HG02973 (cell line): ENCODE measurements around the gene KIF13A.
A peak's percentile ranks its signal among the peaks of the same experiment; 100 is the strongest.
"Not testable (repeated sequence)": the region's sequence is repeated elsewhere in the genome, so short reads cannot be mapped to it uniquely, and the experiment has no call there.

Experiments
- ATAC-seq: cut with Tn5 transposase; IDR thresholded peaks from one replicate; pipeline ENCODE4 v1.9.1; 2021; ENCODE audit warnings: moderate library complexity; ENCODE audit not compliant: unreplicated experiment

The KIF13A gene

DNA sequence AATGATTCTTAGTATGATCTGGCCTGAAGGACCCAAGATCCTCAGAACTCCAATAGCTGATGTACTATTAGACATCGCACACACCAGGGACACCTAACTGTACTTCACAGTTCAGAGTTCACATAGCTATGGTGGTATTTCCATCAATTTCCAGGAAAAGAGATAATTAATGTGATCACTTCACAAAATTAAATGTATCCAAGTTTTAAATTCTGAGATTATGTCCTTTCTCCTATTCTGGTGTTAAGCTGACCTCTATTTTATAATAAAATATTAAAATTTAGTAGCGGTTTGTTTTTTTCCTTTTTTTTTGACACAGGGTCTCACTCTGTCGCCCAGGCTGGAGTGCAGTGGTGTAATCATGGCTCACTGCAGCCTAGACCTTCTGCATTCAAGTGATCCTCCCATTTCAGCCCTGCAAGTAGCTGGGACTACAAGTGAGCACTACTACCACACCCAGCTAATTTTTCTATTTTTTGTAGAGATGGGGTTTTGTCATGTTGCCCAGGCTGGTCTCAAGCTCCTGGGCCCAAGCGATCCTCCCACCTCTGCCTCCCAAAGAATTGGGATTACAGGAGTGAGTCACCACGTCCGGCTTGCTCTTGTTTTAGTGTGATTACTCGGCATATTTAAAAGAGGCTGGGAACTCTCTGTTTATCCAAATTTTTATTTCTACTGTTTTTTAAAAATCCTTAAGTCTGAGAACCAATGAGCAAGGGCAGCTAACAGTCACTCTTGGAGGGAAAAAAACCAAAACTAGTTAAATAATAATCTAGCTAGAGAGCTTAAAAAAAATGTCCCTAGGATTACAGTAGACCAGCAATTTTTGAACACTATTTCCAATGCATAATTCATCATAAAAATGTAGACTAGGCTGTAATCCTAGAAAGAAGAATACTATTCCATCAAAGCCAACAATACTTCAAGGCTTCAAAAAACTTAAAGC lies 16.0 kb downstream of the KIF13A start:
- ATAC-seq = no peak

DNA sequence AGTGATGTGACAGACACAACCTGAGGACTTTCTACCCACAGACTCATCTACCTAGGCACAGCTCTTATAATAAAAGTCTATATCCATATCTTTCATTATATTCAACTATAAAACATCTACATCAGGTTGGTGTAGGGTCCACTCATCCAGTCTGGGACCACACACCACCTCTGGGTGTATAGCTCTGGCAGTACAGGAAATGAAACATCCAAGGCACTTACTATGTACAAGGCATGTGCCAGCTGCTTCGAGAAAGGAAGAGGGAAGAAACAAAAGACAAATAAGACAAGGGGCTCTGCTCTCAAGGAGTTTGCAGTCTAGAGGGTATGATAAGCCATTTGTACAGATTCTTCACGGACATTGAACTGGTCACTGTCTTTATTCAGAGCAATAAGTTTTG lies 18.6 kb downstream of the KIF13A start:
- ATAC-seq = no peak

DNA sequence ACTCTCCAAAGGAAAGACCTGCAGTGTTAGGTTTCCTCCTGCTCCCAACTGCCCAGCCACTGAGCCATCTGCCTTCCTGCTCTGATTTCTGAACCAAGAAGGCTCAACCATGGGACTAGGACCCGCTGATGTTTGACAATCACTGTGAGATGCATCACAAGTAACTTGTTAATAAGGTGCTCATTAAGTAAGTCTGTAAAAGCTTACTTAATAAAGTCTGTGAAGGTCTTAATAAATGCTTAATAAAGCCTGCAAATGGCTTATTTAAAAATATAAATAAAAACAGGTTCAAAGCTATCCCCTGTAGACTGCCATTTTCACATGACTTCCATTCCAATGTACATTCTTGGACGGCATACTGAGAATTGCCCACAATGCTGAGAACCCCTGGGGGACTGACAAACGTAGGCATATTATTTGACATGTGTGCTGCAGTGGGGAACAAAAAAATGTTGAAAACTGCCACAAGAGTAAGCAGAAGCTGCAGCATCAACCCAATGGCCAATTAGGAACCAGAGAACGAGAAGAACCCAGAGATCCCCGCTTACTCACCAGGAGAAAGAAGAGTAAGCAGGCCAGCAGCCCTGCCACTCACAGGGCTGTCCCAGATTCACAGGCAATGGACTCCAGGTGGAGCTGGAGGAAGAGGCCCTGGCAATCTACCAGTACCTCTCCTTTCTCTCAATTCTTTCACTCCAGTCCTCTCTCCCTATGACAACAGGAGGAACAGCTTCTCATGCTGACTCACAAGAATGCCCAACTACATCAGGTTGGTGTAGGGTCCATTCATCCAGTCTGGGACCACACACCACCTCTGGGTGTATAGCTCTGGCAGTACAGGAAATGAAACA lies 19.5 kb downstream of the KIF13A start:
- ATAC-seq = no peak

DNA sequence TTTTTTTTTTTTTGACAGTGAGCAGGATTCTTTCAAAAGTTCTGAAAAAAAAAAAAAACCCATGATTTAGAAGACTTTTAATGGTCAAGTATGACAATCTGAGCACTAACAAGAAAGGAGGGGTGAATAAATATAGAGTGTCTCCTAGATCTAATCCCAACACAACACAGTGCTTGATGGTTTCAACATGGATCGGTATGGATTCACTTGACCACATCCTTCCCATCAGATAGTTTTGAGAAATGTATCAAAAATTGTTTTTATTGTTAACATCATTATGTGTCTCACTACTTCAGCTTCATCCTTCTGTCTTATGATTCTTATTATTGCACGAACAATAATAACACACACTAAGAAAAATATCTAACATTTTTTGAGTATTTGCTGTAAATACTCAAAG lies 21.0 kb downstream of the KIF13A start:
- no peak for ATAC-seq

DNA sequence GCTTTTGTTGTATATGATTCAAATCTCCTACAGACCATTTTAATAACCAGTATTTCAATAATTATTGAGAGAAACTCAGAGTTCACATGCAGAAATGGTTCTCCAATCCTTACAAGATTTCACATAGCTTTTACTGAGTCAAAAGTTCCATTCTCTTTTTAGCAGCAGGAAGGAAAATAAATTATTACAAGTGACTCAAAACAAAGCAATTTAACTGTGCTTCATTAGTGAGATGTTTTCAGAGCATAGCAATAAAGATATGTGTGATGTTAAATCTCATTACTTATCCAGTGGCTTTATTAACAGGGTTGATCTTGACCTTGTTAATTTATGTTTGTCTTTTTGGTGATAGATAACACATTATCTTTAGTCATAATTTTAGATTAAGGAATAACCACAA lies 22.0 kb downstream of the KIF13A start:
- no peak for ATAC-seq

DNA sequence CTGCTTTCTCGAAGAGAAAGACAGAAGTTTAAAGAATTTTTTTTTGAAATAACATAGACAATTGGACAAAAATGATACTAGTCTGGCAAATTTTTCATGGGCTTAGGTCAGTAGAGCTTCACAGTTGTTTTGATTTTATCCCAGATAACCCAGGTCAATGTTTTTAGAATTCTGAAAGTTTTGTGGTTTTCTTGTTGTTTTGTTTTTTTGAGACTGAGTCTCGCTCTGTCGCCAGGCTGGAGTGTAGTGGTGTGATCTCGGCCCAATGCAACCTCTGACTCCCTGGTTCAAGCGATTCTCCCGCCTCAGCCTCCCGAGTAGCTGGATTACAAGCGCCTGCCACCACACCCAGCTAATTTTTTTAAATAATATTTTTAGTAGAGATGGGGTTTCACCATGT lies 22.8 kb downstream of the KIF13A start:
- ATAC-seq = no peak

DNA sequence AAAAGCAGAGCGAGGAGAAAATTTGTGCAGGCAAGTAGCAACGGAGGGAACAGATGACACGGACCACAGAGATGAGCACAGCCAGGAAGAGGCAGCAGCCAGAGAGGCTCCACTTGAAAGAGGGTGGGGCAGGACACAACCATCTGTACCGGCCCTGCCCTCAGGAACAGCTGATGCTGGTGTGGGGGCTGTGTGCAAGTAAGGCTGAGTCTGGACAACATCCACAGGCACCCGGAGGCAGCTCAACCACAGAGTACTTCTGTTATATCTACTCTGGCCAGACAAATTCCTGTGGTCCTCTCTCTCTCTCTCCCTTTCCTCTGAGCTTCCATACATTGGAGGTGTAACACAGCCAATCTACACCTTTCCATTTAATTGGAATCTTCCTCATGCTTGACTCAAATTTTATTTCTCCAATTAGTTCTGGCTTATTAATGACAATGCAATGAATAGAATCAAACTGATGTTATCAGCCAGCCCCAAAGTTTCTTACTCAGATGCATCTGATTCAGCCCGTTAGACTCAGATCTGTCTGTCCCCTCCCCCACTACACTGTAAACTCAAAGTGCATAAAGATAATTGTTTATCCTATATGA lies 24.9 kb downstream of the KIF13A start:
- no peak for ATAC-seq

DNA sequence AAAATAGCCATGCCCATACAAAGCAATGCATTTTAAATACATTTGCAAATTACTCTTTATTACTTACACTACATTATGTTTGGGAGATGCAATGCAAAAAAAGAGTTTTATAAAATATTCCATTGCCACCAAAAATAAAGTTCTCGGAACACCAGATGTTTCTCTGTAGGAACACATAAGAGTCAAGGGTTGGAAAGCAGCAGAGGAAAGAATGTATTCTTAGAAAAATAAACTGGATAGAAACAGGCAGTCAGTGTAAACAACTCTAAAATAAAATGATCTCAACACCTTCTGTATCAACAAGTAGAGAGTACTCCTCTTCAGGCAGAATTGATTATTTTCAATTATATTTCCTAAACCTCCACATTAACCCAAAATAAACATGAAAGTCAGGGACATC lies 28.1 kb downstream of the KIF13A start:
- ATAC-seq = no peak

DNA sequence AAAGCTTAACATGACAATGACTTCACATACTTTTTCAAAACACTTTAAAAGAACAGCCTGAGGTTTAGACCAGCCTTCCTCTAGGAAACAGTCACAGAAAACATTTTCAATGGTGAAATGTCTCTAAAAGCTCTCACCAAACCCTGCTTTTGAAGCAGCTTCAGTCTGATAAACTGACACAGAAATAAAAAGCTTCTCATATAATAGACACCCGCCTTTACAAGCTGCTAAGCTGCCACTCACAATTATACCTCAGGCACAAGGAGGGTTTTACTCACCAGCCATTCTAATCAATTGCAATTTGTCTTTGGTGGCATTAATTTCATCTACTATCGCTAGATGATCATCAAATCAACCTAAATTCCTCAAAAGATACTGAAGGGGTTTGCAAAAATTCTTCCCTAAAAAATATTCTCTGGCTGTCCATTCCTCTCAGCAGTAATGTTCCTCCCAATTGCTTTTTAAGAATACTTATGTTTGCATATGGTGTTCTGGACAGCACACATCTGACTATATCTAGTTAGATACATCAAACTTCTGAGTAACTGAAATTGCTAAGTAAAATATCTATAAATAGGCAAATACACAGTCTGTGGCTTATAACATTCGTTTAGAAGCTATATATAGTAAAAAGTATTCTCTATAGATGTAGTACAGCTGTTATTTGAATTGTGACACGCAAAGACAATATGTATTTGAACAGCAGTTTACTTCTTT lies 29.4 kb downstream of the KIF13A start:
- ATAC-seq = peak; percentile 3

DNA sequence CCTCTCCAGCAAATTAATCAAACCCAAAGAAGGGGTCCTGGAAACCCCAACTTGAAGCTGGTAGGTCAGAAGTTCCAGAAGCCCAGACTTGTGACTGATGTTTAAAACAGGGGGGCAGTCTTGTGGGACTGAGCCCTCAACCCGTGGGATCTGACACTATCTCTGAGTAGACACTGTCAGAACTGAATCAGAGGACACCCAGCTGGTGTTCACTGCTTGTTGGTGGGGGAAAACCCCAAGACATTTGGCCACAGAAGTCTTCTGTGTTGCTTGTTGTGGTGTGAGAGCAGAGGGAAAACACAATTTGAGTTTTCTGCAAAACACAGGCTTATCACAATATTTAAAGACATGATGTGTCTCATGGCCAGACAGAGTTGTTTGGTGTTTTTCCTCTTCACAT lies 29.9 kb downstream of the KIF13A start:
- ATAC-seq = peak; percentile 92

DNA sequence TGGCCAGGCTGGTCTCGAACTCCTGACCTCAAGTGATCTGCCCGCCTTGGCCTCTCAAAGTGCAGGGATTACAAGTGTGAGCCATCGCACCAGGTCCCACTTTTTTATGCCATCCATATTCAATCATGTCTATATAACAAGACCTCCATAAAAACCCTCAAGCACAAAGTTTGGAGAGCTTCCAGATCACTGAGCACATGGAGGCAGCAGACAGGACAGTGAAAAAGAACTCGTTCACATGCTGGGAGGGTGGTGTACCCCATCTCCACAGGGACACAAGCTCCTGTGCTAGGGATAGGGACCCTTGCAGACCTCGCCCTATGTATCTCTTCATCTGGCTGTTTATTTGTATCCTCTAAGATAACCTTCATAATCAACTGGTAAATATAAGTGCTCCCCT lies 30.3 kb downstream of the KIF13A start:
- no peak for ATAC-seq

DNA sequence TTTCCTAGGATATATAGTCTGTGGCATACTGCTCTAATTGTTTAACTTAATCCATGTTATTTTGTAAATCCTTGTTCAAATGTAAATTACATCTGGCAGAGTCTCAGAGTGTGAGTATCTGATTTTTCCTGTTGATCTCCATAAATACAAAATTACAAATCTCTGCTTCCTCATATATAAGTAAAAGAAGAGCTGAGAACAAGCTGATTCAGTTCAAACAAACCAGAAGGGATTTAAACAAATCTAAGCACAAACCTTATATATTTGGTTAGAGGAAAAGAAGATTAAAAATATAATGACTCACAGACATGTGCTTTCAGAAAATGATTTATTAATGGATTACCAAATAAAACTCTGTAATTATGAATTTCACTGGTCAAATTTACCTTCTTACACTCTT lies 37.3 kb downstream of the KIF13A start:
- ATAC-seq = no peak

DNA sequence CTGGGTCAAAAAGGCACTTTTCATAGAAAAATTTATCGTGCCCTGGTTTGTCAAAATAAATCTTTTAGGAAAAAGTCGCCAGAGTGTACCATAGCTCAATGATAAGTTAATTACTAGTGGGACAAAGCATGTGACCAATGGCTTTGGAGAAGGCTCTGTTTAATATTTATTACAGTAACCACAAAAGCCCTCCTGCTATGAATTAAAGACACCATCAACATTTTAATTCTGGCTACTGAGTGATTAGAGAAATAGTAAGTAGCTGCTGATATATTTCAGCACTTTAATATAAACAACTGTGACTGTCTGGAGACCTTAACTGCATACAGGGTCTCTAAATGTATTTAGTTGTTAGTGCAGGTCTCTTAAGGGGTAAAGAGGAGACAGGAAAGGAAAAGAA lies 38.3 kb downstream of the KIF13A start:
- no peak for ATAC-seq

DNA sequence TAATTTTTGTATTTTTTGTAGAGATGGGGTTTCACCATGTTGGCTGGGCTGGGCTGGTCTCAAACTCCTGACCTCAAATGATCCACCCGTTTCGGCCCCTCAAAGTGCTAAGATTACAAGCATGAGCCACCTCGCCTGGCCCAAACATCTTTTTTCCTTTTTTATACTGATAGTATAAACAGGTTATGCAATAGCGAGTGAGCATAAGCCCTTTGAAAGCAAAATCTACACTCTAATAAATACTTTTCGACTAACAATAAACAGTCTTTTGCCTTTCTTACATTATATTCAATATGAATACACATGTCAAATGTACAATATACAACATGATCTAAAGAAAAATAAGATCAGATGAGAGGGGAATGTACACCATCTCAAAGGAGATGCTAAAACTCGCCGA lies 38.7 kb downstream of the KIF13A start:
- ATAC-seq = no peak

DNA sequence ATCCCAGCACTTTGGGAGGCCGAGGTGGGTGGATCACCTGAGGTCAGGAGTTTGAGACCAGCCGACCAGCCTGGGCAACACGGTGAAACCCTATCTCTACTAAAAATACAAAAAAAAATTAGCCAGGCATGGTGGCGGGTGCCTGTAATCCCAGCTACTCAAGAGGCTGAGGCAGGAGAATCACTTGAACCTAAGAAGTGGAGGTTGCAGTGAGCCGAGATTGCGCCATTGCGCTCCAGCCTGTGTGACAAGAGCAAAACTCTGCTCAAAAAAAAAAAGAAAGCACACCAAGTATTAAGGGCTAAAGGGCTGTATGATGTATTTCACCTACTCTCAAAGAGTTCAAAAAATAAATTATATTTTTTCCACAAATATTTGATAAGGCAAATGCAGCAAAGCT lies 39.9 kb downstream of the KIF13A start:
- ATAC-seq = not testable (repeated sequence)

DNA sequence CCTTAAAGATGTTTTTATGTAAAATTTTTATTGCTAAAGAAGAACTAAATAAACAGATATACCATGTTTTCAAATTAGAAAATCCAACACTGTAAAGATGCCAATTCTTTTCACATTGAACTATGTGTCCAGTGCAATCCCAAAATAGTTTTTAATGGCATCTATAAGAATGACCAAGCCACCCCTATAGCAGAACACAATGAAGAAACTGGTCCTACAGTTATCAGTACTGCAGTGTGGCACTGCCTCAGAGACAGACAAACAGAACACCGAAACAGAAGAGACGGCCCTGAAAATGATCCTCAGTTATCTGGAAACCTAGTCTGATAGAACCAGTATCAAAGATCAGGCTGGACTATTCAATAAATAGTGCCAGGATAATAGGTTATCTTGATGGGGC lies 41.9 kb downstream of the KIF13A start:
- ATAC-seq = no peak

DNA sequence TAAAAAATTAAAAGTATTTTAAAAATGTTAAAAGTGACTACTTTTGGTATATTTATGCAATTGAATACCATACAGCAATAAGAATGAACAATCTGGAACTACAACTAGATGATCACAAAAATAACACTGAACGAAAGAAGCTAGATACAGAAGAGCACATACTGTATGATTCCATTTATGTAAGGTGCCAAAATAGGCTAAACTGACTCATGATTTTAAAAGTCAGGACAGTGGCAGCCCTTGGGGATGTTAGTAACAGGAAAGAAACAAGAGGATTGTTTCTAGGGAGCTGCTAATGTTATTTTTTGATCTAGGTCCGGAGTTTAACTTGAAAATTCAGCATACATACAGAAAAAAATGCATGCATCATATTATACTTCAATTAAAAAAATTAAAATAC lies 42.3 kb downstream of the KIF13A start:
- ATAC-seq = no peak

DNA sequence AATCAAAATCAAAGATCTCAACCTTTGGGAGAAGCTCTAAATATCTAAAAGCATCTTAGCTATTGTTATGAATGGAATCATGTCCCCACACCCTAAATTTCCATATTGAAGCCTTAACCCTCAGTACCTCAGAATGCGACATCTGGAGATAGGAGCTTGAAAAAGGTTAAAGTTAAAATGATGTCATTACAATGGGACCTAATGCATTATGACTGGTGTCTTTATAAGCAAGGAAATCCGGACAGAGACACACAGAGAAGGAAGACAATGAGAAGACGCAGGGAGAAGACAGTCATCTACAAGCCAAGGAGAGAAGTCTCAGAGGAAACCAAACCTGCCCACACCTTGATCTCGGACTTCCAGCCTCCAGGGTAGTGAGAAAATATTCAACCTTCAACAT lies 46.1 kb downstream of the KIF13A start:
- ATAC-seq = no peak

DNA sequence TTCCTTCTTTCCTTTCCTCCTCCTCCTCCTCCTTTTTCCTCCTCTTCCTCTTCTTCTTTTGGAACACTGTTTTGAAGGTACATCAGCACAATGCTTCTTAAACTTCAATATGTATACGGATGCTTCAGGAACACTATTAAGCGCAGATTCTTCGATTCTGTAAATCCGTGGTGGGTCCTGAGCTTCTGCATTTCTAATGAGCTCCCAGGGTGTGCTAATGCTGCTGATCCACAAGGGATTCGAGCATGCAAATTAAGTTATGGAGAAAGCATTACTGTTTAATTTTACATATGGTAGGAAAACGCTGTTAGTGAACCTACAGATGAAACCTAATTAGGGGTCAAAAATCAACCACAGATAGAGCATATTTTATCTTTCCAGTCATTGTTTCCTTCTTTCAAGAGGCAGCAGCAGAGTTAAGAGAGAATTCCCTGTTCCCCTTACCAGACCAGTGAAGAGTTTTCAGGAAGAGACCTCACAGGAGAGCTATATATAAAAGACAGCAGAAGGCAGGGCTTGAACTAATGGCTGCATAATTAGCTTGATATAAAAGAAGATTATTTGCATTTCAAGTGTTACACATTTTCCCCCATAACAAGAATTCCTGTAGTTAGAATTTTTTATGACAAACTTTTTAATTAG lies 47.2 kb downstream of the KIF13A start:
- ATAC-seq = no peak

DNA sequence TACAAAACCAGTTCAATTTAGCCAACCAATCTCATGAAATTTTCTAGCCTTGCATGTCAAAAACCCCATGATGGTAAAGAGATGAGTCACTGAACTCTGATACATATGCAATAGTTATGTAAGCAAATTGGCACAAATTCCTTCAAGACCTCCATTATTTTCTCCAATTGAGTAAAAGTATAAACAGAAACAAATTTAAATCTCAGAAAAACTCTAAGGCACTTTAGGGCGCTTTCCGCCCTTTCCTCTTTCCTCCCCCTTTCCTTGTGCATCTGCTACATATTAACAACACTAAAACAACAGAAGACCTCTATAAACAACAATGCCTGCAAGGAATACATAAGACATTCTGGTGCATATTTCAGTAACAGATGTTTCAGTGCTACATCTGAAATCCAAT lies 48.5 kb downstream of the KIF13A start:
- no peak for ATAC-seq
